ENCODE data around the gene RASGRP1. TPM values are rescaled to one million over a fixed set of nuclear protein-coding genes. Genes with fewer than 3 reads are reported as not detected.
A peak's percentile ranks its signal among the peaks of the same experiment; 100 is the strongest.

RASGRP1 gene
- polyA plus RNA-seq, 1 of the 3 experiments (the other 2 are of a cell fraction): 0.03 TPM

DNA sequence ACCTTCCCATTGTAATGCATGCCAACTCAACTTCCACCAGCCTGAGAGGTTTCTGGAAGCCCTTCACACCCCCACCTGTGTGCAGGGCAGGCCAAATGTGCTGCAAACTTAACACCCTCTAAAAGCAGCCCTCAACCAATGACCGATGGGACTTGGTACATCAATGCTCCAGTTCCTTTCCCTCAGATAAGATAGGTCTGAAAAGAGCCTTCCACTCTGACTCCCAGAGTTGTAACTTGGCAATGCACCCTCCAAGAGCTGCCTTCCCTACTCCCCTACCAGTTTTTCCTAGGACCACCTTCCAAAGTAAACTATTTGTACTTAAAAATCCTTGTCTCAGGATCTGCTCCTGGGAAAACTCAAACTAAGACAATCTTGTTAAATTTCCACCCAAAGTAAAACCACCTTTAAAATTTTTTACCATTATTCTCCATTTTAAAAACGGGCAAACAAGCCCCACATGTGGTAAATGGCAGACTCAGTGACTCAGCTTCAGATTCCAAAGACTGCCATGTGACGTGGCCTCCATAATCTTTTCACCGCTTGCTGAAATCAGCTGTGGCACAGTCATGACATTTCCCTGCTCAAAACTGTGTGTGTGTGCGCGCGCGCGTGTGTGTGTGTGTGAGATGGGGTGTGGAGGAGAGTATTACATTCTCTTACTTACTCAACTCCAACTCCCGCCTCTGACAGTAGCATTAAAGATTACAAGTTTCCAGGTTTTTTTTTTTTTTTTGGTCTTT lies 17.2 kb downstream of the RASGRP1 start (continued):
- TF ChIP-seq, protein P1, sequence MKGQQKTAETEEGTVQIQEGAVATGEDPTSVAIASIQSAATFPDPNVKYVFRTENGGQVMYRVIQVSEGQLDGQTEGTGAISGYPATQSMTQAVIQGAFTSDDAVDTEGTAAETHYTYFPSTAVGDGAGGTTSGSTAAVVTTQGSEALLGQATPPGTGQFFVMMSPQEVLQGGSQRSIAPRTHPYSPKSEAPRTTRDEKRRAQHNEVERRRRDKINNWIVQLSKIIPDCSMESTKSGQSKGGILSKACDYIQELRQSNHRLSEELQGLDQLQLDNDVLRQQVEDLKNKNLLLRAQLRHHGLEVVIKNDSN (IDR thresholded peaks at IDR 0.05; ENCODE audit: borderline replicate concordance, low read depth): no peak
- TF ChIP-seq TAF1 (IDR thresholded peaks at IDR 0.05; ENCODE audit: borderline replicate concordance, low read depth, low read length) (no peak), FOXM1 (IDR thresholded peaks at IDR 0.05; ENCODE audit: low read depth) (no peak), RXRA (IDR thresholded peaks at IDR 0.05; ENCODE audit: borderline replicate concordance, low read depth) (no peak)
- TF ChIP-seq, protein P2, sequence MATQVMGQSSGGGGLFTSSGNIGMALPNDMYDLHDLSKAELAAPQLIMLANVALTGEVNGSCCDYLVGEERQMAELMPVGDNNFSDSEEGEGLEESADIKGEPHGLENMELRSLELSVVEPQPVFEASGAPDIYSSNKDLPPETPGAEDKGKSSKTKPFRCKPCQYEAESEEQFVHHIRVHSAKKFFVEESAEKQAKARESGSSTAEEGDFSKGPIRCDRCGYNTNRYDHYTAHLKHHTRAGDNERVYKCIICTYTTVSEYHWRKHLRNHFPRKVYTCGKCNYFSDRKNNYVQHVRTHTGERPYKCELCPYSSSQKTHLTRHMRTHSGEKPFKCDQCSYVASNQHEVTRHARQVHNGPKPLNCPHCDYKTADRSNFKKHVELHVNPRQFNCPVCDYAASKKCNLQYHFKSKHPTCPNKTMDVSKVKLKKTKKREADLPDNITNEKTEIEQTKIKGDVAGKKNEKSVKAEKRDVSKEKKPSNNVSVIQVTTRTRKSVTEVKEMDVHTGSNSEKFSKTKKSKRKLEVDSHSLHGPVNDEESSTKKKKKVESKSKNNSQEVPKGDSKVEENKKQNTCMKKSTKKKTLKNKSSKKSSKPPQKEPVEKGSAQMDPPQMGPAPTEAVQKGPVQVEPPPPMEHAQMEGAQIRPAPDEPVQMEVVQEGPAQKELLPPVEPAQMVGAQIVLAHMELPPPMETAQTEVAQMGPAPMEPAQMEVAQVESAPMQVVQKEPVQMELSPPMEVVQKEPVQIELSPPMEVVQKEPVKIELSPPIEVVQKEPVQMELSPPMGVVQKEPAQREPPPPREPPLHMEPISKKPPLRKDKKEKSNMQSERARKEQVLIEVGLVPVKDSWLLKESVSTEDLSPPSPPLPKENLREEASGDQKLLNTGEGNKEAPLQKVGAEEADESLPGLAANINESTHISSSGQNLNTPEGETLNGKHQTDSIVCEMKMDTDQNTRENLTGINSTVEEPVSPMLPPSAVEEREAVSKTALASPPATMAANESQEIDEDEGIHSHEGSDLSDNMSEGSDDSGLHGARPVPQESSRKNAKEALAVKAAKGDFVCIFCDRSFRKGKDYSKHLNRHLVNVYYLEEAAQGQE (IDR thresholded peaks at IDR 0.05; ENCODE audit: low read depth, low read length): no peak
- TF ChIP-seq, protein P3, sequence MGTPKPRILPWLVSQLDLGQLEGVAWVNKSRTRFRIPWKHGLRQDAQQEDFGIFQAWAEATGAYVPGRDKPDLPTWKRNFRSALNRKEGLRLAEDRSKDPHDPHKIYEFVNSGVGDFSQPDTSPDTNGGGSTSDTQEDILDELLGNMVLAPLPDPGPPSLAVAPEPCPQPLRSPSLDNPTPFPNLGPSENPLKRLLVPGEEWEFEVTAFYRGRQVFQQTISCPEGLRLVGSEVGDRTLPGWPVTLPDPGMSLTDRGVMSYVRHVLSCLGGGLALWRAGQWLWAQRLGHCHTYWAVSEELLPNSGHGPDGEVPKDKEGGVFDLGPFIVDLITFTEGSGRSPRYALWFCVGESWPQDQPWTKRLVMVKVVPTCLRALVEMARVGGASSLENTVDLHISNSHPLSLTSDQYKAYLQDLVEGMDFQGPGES (IDR thresholded peaks at IDR 0.05; ENCODE audit: low read depth, low read length): no peak

DNA sequence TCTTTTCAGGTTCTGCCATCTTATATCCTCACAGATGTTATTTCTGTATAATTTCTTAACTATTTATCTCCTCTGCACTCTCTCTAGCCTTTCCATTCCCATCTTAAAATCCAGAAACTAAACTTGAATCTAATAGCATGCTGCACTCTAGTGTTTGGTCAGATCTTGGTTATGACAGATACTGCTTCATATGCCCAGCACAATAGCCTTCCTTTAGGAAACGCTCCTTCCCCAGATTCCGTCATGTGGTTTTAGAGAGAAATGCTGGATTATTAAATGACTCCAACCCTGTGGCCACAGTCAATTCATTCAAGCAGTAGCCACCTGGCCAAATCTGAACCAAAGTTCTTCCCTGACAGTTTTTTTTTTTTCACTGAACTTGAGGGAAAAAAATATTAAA lies 19.4 kb downstream of the RASGRP1 start:
- no peaks in the 10 kb centered on the region for H3K36me3 ChIP-seq (replicated peaks in 1 of 2; ENCODE audit: control insufficient read depth in 1 of 2, insufficient read depth in 2 of 2, low read length in 1 of 2)
- DNase-seq: no peak
- H3K27ac ChIP-seq (ENCODE audit: low read depth in 2 of 2, low read length in 1 of 2): no peak overlapping the region
- no peaks in the 10 kb centered on the region for H3K79me2 ChIP-seq (ENCODE audit: insufficient read depth)
- no peaks in the 10 kb centered on the region for H3K4me1 ChIP-seq (ENCODE audit: control insufficient read depth in 1 of 2, insufficient read depth in 2 of 2, low read depth in 1 of 2, low read length in 1 of 2)
- H2AFZ ChIP-seq (ENCODE audit: low read depth): no peak overlapping the region
- WGBS (ENCODE audit: low lambda C conversion rate): 82% methylated on average over 2 of the region's 2 CpGs
- H3F3A ChIP-seq (replicated peaks; ENCODE audit: insufficient read depth): no peaks in the 10 kb centered on the region
- no peak overlapping the region for H3K9ac ChIP-seq
- no peaks in the 10 kb centered on the region for H3K27me3 ChIP-seq (ENCODE audit: insufficient read depth)
- no peaks in the 10 kb centered on the region for H3K9me3 ChIP-seq
- CTCF ChIA-PET: interaction anchor here (0.7 to 3.8 kb wide), 5 partner anchors 10 to 145 kb away, joined by 3 to 14 read pairs (median 3); partner anchors contain the start of gene RASGRP1
- POLR2A ChIA-PET: no interaction called here
- H4K20me1 ChIP-seq (ENCODE audit: insufficient read depth): no peaks in the 10 kb centered on the region
- no peak overlapping the region for H3K4me2 ChIP-seq
- no peaks in the 10 kb centered on the region for H3K9me2 ChIP-seq
- no peak for TF ChIP-seq SMC3 (IDR thresholded peaks at IDR 0.05; ENCODE audit: low read depth, low read length)
- no peak for TF ChIP-seq FOSL2 (IDR thresholded peaks at IDR 0.05; ENCODE audit: borderline replicate concordance, low read depth)
- no peak for TF ChIP-seq CHD2 (IDR thresholded peaks at IDR 0.05; ENCODE audit: low read length, partially characterized antibody)
- no peak for TF ChIP-seq MEF2A (IDR thresholded peaks at IDR 0.05; ENCODE audit: borderline replicate concordance, low read depth)
- TF ChIP-seq, protein P4, sequence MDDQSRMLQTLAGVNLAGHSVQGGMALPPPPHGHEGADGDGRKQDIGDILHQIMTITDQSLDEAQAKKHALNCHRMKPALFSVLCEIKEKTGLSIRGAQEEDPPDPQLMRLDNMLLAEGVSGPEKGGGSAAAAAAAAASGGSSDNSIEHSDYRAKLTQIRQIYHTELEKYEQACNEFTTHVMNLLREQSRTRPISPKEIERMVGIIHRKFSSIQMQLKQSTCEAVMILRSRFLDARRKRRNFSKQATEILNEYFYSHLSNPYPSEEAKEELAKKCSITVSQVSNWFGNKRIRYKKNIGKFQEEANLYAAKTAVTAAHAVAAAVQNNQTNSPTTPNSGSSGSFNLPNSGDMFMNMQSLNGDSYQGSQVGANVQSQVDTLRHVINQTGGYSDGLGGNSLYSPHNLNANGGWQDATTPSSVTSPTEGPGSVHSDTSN (IDR thresholded peaks at IDR 0.05): no peak
- TF ChIP-seq, protein P1 (IDR thresholded peaks at IDR 0.05; ENCODE audit: borderline replicate concordance, low read depth): no peak
- TF ChIP-seq, protein P5, sequence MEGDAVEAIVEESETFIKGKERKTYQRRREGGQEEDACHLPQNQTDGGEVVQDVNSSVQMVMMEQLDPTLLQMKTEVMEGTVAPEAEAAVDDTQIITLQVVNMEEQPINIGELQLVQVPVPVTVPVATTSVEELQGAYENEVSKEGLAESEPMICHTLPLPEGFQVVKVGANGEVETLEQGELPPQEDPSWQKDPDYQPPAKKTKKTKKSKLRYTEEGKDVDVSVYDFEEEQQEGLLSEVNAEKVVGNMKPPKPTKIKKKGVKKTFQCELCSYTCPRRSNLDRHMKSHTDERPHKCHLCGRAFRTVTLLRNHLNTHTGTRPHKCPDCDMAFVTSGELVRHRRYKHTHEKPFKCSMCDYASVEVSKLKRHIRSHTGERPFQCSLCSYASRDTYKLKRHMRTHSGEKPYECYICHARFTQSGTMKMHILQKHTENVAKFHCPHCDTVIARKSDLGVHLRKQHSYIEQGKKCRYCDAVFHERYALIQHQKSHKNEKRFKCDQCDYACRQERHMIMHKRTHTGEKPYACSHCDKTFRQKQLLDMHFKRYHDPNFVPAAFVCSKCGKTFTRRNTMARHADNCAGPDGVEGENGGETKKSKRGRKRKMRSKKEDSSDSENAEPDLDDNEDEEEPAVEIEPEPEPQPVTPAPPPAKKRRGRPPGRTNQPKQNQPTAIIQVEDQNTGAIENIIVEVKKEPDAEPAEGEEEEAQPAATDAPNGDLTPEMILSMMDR (IDR thresholded peaks at IDR 0.05): peak; percentile 30
- no peak for TF ChIP-seq TAF1 (IDR thresholded peaks at IDR 0.05; ENCODE audit: borderline replicate concordance, low read depth, low read length)
- H3K4me3 ChIP-seq (ENCODE audit: low read depth in 2 of 2, low read length in 1 of 2): no peak overlapping the region

Measured in SK-N-SH (cell line).